H1 (cell line): ENCODE measurements around the gene CCNG2. TPM values are rescaled to one million over a fixed set of nuclear protein-coding genes. Genes with fewer than 3 reads are reported as not detected.
"Not testable (repeated sequence)": the region's sequence is repeated elsewhere in the genome, so short reads cannot be mapped to it uniquely, and the experiment has no call there.

ENCODE experiments used
- CTCF ChIA-PET: fragments of 300-600 bp; sonication (Branson Sonifier 250); formaldehyde crosslinking; loops from one replicate; lab custom pipeline; 2021; ENCODE audit not compliant: partially characterized antibody; lab: Charles Lee
- POLR2A ChIA-PET: fragments of 300-600 bp; sonication (Branson Sonifier 250); formaldehyde crosslinking; loops from one replicate; lab custom pipeline; 2021; ENCODE audit warnings: inconsistent platforms; ENCODE audit not compliant: partially characterized antibody; lab: Charles Lee
- DNase-seq, 2 experiments: peaks; one replicate each; pipeline versions ENCODE4 v3.0.0 to v3.0.0-alpha.2; 2010 to 2022; ENCODE audit warnings: low spot score in 2 of 2, low read depth in 1 of 2, mixed read lengths in 1 of 2
- FAIRE-seq: peaks from 2 replicates; lab custom pipeline; 2011; peaks lifted over from hg19 to GRCh38; lab: Jason Lieb, UNC
- H2AFZ ChIP-seq: 2 replicates; pipeline ENCODE4 v1.8.1; 2012; ENCODE audit warnings: low read length, inconsistent platforms
- H2AK5ac ChIP-seq: 2 replicates; pipeline ENCODE4 v1.6.1; 2013; ENCODE audit warnings: low read depth, low read length
- H2BK120ac ChIP-seq: replicated peaks from 2 replicates; pipeline ENCODE3; 2013; ENCODE audit warnings: low read depth, low read length, inconsistent platforms
- H2BK12ac ChIP-seq: 2 replicates; pipeline ENCODE4 v1.6.1; 2013; ENCODE audit warnings: low read depth, low read length
- H2BK15ac ChIP-seq: 2 replicates; pipeline ENCODE4 v1.6.1; 2013; ENCODE audit warnings: low read length
- H2BK20ac ChIP-seq: 2 replicates; pipeline ENCODE4 v1.6.1; 2013; ENCODE audit warnings: low read length
- H2BK5ac ChIP-seq: 2 replicates; pipeline ENCODE4 v1.6.1; 2013; ENCODE audit warnings: low read depth, low read length
- H3K14ac ChIP-seq: 2 replicates; pipeline ENCODE4 v1.6.1; 2013; ENCODE audit warnings: inconsistent platforms; ENCODE audit not compliant: insufficient read length
- H3K18ac ChIP-seq: 2 replicates; pipeline ENCODE4 v1.6.1; 2013; ENCODE audit warnings: low read length; ENCODE audit errors: extremely low read depth
- H3K23ac ChIP-seq: 2 replicates; pipeline ENCODE4 v1.6.1; 2013; ENCODE audit warnings: inconsistent platforms; ENCODE audit not compliant: insufficient read length
- H3K23me2 ChIP-seq: 2 replicates; pipeline ENCODE4 v1.6.1; 2013; ENCODE audit warnings: low read depth, low read length
- H3K27ac ChIP-seq: 2 replicates; pipeline ENCODE4 v1.6.1; 2011; ENCODE audit warnings: low read depth, low read length, inconsistent platforms
- H3K27me3 ChIP-seq, 4 experiments: replicated peaks in 1 of 4; 1 replicate in 1 of 4; 2 replicates in 3 of 4; pipeline versions ENCODE4 v1.6.1 to v1.8.1; 2011 to 2013; ENCODE audit warnings: low read length in 3 of 4, mild to moderate bottlenecking in 3 of 4, inconsistent platforms in 2 of 4, mixed read lengths in 2 of 4, moderate library complexity in 1 of 4; ENCODE audit not compliant: control insufficient read depth in 3 of 4, insufficient read depth in 3 of 4; ENCODE audit errors: extremely low read depth in 1 of 4
- H3K36me3 ChIP-seq, 4 experiments: 2 replicates each; pipeline versions ENCODE4 v1.6.1 to v1.8.1; 2011 to 2013; ENCODE audit warnings: mild to moderate bottlenecking in 4 of 4, low read length in 3 of 4, moderate library complexity in 2 of 4, control low read depth in 1 of 4, inconsistent platforms in 1 of 4; ENCODE audit not compliant: insufficient read depth in 4 of 4, control insufficient read depth in 2 of 4
- H3K4ac ChIP-seq: replicated peaks from 2 replicates; pipeline ENCODE3; 2013; ENCODE audit warnings: low read length, low read depth, mixed read lengths, inconsistent platforms; ENCODE audit not compliant: insufficient read length
- H3K4me1 ChIP-seq, 4 experiments: replicated peaks in 1 of 4; 1 replicate in 1 of 4; 2 replicates in 3 of 4; pipeline versions ENCODE4 v1.6.1 to v1.8.1; 2011 to 2013; ENCODE audit warnings: low read length in 3 of 4, inconsistent platforms in 2 of 4, mixed read lengths in 1 of 4; ENCODE audit not compliant: insufficient read depth in 4 of 4, control insufficient read depth in 3 of 4
- H3K4me2 ChIP-seq, 2 experiments: 2 replicates each; pipeline versions ENCODE4 v1.6.1 to v1.8.1; 2011 to 2013; ENCODE audit warnings: low read depth in 2 of 2, low read length in 2 of 2, control low read depth in 1 of 2, inconsistent platforms in 1 of 2, mild to moderate bottlenecking in 1 of 2; ENCODE audit not compliant: insufficient read depth in 1 of 2
- H3K4me3 ChIP-seq, 4 experiments: fragments of 200-600, 300-600 bp in 1 of 4; sonication (generic), shearing (Covaris generic), sonication (Bioruptor Twin) in 1 of 4; 2 replicates each; pipeline versions ENCODE4 v1.5.1 to v1.8.1; 2011 to 2016; ENCODE audit warnings: low read length in 4 of 4, low read depth in 3 of 4, control low read depth in 2 of 4, inconsistent platforms in 2 of 4, mild to moderate bottlenecking in 2 of 4, mixed read lengths in 1 of 4, moderate library complexity in 1 of 4; ENCODE audit not compliant: insufficient read depth in 2 of 4; ENCODE audit errors: extremely low read depth in 1 of 4
- H3K56ac ChIP-seq: replicated peaks from 2 replicates; pipeline ENCODE3; 2013; ENCODE audit warnings: low read depth, mild to moderate bottlenecking, mixed read lengths, low read length, inconsistent platforms; ENCODE audit not compliant: insufficient read length
- H3K79me1 ChIP-seq: 2 replicates; pipeline ENCODE4 v1.6.1; 2013; ENCODE audit warnings: low read depth, low read length, control low read depth
- H3K79me2 ChIP-seq, 2 experiments: 2 replicates each; pipeline versions ENCODE4 v1.6.1 to v1.8.1; 2012 to 2013; ENCODE audit warnings: low read length in 2 of 2, mild to moderate bottlenecking in 2 of 2, inconsistent platforms in 1 of 2; ENCODE audit not compliant: insufficient read depth in 2 of 2, control insufficient read depth in 1 of 2
- H3K9ac ChIP-seq, 4 experiments: replicated peaks in 1 of 4; 1 replicate in 1 of 4; 2 replicates in 3 of 4; pipeline versions ENCODE4 v1.6.1 to v1.8.1; 2011 to 2013; ENCODE audit warnings: low read depth in 3 of 4, low read length in 3 of 4, control low read depth in 2 of 4, mild to moderate bottlenecking in 2 of 4, moderate library complexity in 2 of 4, inconsistent platforms in 1 of 4; ENCODE audit errors: extremely low read depth in 1 of 4
- H3K9me3 ChIP-seq, 2 experiments: 2 replicates each; pipeline versions ENCODE4 v1.6.1 to v1.8.1; 2012 to 2013; ENCODE audit warnings: mild to moderate bottlenecking in 2 of 2, moderate library complexity in 2 of 2, control low read depth in 1 of 2, inconsistent platforms in 1 of 2, low read depth in 1 of 2, low read length in 1 of 2, mixed read lengths in 1 of 2; ENCODE audit not compliant: insufficient read depth in 2 of 2
- H4K20me1 ChIP-seq, 2 experiments: replicated peaks in 1 of 2; 2 replicates each; pipeline versions ENCODE3 to v1.8.1; 2011 to 2013; ENCODE audit warnings: inconsistent platforms in 2 of 2, low read length in 2 of 2, mild to moderate bottlenecking in 1 of 2; ENCODE audit not compliant: insufficient read depth in 2 of 2, control insufficient read depth in 1 of 2
- H4K5ac ChIP-seq: 2 replicates; pipeline ENCODE4 v1.6.1; 2013; ENCODE audit warnings: low read length, low read depth, mixed read lengths, inconsistent platforms; ENCODE audit not compliant: insufficient read length
- H4K8ac ChIP-seq: 2 replicates; pipeline ENCODE4 v1.8.0; 2013; ENCODE audit warnings: mild to moderate bottlenecking, moderate library complexity, low read length, inconsistent platforms; ENCODE audit not compliant: insufficient read depth; ENCODE audit errors: extremely low read depth
- H4K91ac ChIP-seq: replicated peaks from 2 replicates; pipeline ENCODE3; 2013; ENCODE audit warnings: low read length, mixed read lengths, inconsistent platforms; ENCODE audit not compliant: insufficient read length
- WGBS, 2 experiments: shearing (Covaris generic) in 1 of 2; methylation state at CpG; one replicate each; pipeline versions ENCODE4 v1.1.6 to v1.1.7; 2013 to 2015; ENCODE audit warnings: low lambda C conversion rate in 2 of 2, mixed read lengths in 2 of 2, inconsistent platforms in 1 of 2, low coverage in 1 of 2, missing lambda C conversion rate in 1 of 2; ENCODE audit not compliant: insufficient replicate concordance in 2 of 2, insufficient coverage in 1 of 2, insufficient read length in 1 of 2; ENCODE audit errors: extremely low coverage in 1 of 2, missing lambda C conversion rate in 1 of 2; 5-methylcytosine and 5-hydroxymethylcytosine counted together
- polyA plus RNA-seq, 7 experiments: library from polyadenylated mRNA; depleted of rRNA in 3 of 7; stranded (reverse) in 5 of 7; unstranded in 2 of 7; fragments of >200 nt in 5 of 7; fragments of 200-250 nt in 2 of 7; gene quantifications; 1 replicate in 5 of 7; 2 replicates in 1 of 7; 4 replicates in 1 of 7; pipeline versions ENCODE4 v1.2.1 to v1.2.3, GENCODE V29; 2011 to 2013; ENCODE audit warnings: missing spikeins in 2 of 7, mixed read lengths in 2 of 7
- total RNA-seq: library from RNA; stranded (reverse); fragmentation: NEBNext Ultra II Directional; extraction: Animal tissue kit (Norgen Biotek cat#: 25700); gene quantifications from 2 replicates; pipeline ENCODE4 v1.2.1, GENCODE V29; 2021

Gene CCNG2
- total and polyA plus RNA-seq, 2 of the 8 experiments (the other 6 are each of a cell fraction or from before 2014, with no cell fraction given): 3.5 to 13.9 TPM

GRCh38 chr4:77137448-77137847 is 19.6 kb upstream of the CCNG2 start:
- H2AFZ ChIP-seq, H3K79me1 ChIP-seq, H3K27ac ChIP-seq, H4K5ac ChIP-seq, H4K91ac ChIP-seq, H4K20me1 ChIP-seq, H3K14ac ChIP-seq, H3K4me2 ChIP-seq, H3K27me3 ChIP-seq, H3K9ac ChIP-seq, H3K36me3 ChIP-seq, H3K4me1 ChIP-seq, H4K8ac ChIP-seq, H2BK20ac ChIP-seq, H3K4me3 ChIP-seq, H2BK120ac ChIP-seq, H2AK5ac ChIP-seq, H2BK5ac ChIP-seq, H3K4ac ChIP-seq, H3K79me2 ChIP-seq, H3K23ac ChIP-seq, FAIRE-seq, H2BK15ac ChIP-seq, H3K56ac ChIP-seq, H3K9me3 ChIP-seq, DNase-seq, H3K18ac ChIP-seq, H3K23me2 ChIP-seq, H2BK12ac ChIP-seq: not testable (repeated sequence)
- POLR2A ChIA-PET: interaction anchor here (0.7 kb wide), 1 partner anchor 472 kb away, joined by 3 read pairs; no protein-coding TSS in a partner anchor
- CTCF ChIA-PET: interaction anchor here (0.6 to 1.7 kb wide), 5 partner anchors 9 to 92 kb away, joined by 3 to 11 read pairs (median 5); no protein-coding TSS in a partner anchor
- 66% methylated on average over 6 of the region's 6 CpGs; no CpG with 5 or more reads in 1 of the 2 experiments for WGBS, 2 experiments
